Activated naive CD8-positive, alpha-beta T cell treated with anti-CD3 and anti-CD28 coated beads, Interleukin-2, amount 10 ng/mL, durations not matched to agents 7 days and 5 days (primary cell): ENCODE data around the gene PLCD1. TPM values are rescaled to one million over a fixed set of nuclear protein-coding genes. Genes with fewer than 3 reads are reported as not detected.
A peak's percentile ranks its signal among the peaks of the same experiment; 100 is the strongest.

Experiments used
- ATAC-seq: fragments of 150-1000 bp; cut with Tn5 transposase; one replicate; pipeline ENCODE4 v1.10.0; 2021; ENCODE audit warnings: low read depth, moderate library complexity
- POLR2A ChIA-PET: fragments of 350-600 bp; sonication (Branson Sonifier 250); formaldehyde crosslinking; loops from one replicate; lab custom pipeline; 2021; ENCODE audit warnings: antibody characterized with exemption; lab: Charles Lee
- DNase-seq: peaks from one replicate; pipeline ENCODE4 v3.0.0; 2021
- H3K27ac Mint-ChIP-seq: one replicate; pipeline ENCODE4 v1.8.0; 2022; ENCODE audit warnings: mild to moderate bottlenecking, mixed read lengths
- H3K27me3 Mint-ChIP-seq: one replicate; pipeline ENCODE4 v1.8.0; 2022; ENCODE audit warnings: mild to moderate bottlenecking, moderate library complexity, mixed read lengths
- H3K36me3 Mint-ChIP-seq: one replicate; pipeline ENCODE4 v1.8.0; 2021; ENCODE audit warnings: mild to moderate bottlenecking, mixed read lengths
- H3K4me1 Mint-ChIP-seq: one replicate; pipeline ENCODE4 v1.8.0; 2021; ENCODE audit warnings: mixed read lengths
- H3K4me3 Mint-ChIP-seq: one replicate; pipeline ENCODE4 v1.8.0; 2022; ENCODE audit warnings: mild to moderate bottlenecking, moderate library complexity, mixed read lengths
- H3K9me3 Mint-ChIP-seq: one replicate; pipeline ENCODE4 v1.8.0; 2021; ENCODE audit warnings: mixed read lengths
- microRNA-seq: library from miRNA; unstranded; fragments of <30 nt; microRNA quantifications from one replicate; pipeline ENCODE4 v1.2.0, GENCODE V29; 2022
- total RNA-seq, 2 experiments: library from RNA; stranded (reverse); gene quantifications; one replicate each; pipeline ENCODE4 v1.2.3, GENCODE V29; 2021

The PLCD1 gene
- total RNA-seq, 2 experiments from 2014 or later, result 36.5 to 45.4 TPM

DNA sequence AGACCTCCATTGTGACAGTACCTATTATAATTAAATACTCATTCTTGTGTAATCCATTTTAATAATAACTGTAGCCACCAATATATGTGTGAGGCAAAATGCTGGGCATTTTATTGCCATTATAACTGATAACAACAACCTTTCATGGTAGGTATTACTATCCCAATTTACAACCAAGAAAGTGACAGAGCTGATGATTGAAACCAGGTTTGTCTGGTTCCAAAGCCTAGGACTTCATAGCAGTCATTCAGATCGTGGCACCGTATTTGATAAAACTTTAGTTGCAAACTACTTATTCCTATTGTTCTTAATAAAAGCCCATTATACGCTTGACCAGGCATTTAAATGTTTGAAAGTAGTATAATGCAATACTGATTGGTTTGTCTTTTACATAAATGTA, 65.3 kb downstream of the PLCD1 start:
- ATAC-seq (no peak), DNase-seq (no peak)
- POLR2A ChIA-PET, result no interaction called here
- H3K36me3 Mint-ChIP-seq, result no peaks in the 10 kb centered on the region
- H3K4me3 Mint-ChIP-seq, result no peak overlapping the region
- H3K9me3 Mint-ChIP-seq, result no peaks in the 10 kb centered on the region
- peaks cover 2% of the 10 kb centered on the region for H3K27me3 Mint-ChIP-seq
- no peak overlapping the region for H3K27ac Mint-ChIP-seq
- no peaks in the 10 kb centered on the region for H3K4me1 Mint-ChIP-seq

DNA sequence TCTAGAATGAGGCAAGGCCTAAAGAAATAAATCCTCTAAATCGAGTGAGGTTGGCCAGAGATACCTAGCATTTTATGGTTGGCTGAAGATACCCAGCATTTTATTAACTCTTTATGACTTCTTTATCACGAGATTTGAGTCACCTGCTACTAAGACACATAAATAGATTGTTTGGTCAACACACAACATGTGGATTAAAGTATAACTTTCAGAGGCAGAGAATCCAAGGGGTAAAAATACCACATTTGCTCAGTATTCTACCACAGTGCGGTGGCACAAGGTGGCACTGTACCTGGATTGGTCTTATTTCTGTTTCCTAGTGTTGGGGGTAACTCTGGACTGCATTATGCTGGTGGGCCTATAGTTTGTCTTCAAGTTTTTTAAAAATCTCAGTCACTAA, 65.8 kb downstream of the PLCD1 start:
- POLR2A ChIA-PET, result no interaction called here
- Mint-ChIP-seq H3K4me3 (no peak overlapping the region), H3K27me3 (peaks cover 2% of the 10 kb centered on the region), H3K9me3 (no peaks in the 10 kb centered on the region), H3K27ac (no peak overlapping the region), H3K36me3 (no peaks in the 10 kb centered on the region), H3K4me1 (no peaks in the 10 kb centered on the region)
- no peak for DNase-seq
- no peak for ATAC-seq

DNA sequence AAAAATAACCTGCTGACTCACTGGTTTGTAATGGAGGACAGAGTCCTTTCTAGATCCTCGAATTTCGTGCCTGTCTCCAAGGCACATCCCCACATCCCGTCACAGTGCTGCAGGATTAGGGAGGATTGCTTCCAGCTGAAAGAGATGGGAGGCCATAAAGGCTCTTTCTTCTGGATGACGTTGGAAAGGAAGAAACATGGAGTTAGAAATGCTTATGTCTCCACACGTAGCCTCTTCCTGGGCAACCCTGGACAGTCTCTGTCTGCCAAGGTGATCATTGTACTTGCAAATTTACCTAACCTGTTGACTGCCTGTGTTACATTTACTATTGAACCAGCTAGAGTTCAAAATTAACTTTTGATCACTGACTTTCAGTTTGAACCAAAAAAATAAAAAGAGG, 66.4 kb downstream of the PLCD1 start:
- H3K4me1 Mint-ChIP-seq, result no peaks in the 10 kb centered on the region
- DNase-seq, result no peak
- no peak overlapping the region for H3K27ac Mint-ChIP-seq
- H3K36me3 Mint-ChIP-seq, result no peaks in the 10 kb centered on the region
- ATAC-seq, result no peak
- POLR2A ChIA-PET, result no interaction called here
- no peaks in the 10 kb centered on the region for H3K9me3 Mint-ChIP-seq
- H3K27me3 Mint-ChIP-seq, result peaks cover 2% of the 10 kb centered on the region
- no peak overlapping the region for H3K4me3 Mint-ChIP-seq

DNA sequence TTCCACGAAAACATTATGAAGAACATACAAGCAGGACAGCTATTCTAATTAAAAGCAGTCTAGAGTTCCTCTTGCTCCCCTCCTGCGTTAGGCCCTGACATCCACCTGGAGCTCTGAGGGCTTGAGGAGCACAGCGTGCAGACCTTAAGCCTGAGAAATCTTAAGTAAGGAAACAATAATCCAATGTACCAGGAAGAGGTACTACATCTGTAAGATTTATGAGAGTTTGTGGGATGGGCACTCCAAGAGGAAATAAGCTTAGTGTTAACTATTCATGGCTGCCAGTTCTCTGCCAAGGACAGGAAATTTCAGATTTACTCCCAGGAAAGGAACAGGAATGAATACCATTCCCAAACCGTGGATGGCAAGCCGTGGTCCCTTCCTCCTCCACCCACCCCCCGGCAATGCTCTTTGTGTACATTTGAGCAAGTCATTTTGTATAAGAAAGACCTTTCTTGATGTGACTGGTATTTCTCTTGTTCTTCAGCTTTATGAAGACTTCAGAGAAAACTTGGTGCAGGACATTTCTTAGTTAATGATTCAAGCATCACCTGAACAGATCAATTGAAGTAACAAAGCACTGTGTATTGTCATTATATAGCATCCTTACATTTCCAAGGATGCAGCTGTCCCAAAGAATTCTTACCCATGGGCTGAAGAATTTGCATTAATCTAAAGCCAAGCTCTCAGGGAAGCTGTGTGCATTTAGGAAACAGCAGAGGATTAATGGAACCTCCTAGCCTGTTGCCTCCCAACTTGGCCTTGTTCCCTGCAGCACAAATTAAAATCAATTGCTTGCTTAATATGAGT, 67.6 kb downstream of the PLCD1 start:
- Mint-ChIP-seq H3K4me1 (peaks cover 8% of the 10 kb centered on the region), H3K27ac (no peak overlapping the region), H3K27me3 (peaks cover 2% of the 10 kb centered on the region), H3K9me3 (no peaks in the 10 kb centered on the region), H3K4me3 (no peak overlapping the region), H3K36me3 (no peaks in the 10 kb centered on the region)
- no peak for DNase-seq
- no peak for ATAC-seq
- POLR2A ChIA-PET, result no interaction called here

DNA sequence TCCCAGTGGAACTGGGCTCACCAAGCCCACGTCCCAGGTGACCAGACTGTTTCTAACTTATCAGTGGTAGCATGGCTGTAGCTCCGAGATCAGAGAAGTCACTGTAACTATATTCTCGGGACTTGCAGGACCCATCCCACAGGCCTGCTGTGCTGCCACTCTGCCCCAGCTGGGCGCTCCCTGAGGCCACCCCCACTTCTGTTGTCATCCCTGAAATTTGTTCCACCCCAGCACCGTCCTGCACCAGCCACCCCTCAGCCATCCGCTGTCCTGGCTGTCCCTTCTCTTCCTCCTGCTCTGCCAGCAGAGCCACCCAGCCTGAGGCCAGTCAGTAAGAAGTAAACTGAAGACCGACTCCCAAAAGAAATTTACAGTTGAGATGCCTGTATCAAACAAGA, 71.9 kb downstream of the PLCD1 start:
- no peaks in the 10 kb centered on the region for H3K36me3 Mint-ChIP-seq
- no peak for DNase-seq
- no peaks in the 10 kb centered on the region for H3K27me3 Mint-ChIP-seq
- peaks cover under 1% of the 10 kb centered on the region for H3K9me3 Mint-ChIP-seq
- POLR2A ChIA-PET, result no interaction called here
- peak; percentile 26 for ATAC-seq
- peaks cover 18% of the 10 kb centered on the region for H3K4me1 Mint-ChIP-seq
- H3K4me3 Mint-ChIP-seq, result peak overlapping the region; percentile 62
- H3K27ac Mint-ChIP-seq, result peak overlapping the region; percentile 93

Small RNAs within 50 kb of the gene (microRNA-seq; reads per million reads assigned to microRNA genes)
- 7.0 reads per million, percentile 3 among the genes with 10 or more reads in this experiment for gene MIR26A1

Other genes with a start within 250 kb of the PLCD1 start
- 1 to 10 TPM; 1.3 to 2.1 TPM for gene CTDSPL, start 167.8 kb downstream of the PLCD1 start, total RNA-seq
- gene VILL, start 38.9 kb downstream of the PLCD1 start, total RNA-seq, result 10 to 100 TPM; 25.2 to 25.3 TPM
- 1 to 10 TPM; 3.2 to 3.7 TPM for gene DLEC1, start 9.6 kb upstream of the PLCD1 start, total RNA-seq
- 10 to 100 TPM; 89.0 to 93.5 TPM for gene ACAA1, start 107.5 kb upstream of the PLCD1 start, total RNA-seq
- 10 to 100 TPM; 68.5 to 70.6 TPM for gene MYD88, start 109.0 kb upstream of the PLCD1 start, total RNA-seq
- 10 to 100 TPM; 54.0 to 55.0 TPM for gene OXSR1, start 135.9 kb upstream of the PLCD1 start, total RNA-seq
- gene SLC22A13, start 236.2 kb upstream of the PLCD1 start, total RNA-seq, result under 1 TPM; 0.57 to 0.61 TPM